Transverse colon (tissue), 4 donors: ENCODE measurements around the gene TXN2.

ENCODE experiments used
- CTCF ChIP-seq, 5 experiments: fragments of 200-600 bp in 3 of 5; fragments of 450-650 bp in 2 of 5; sonication (generic) in 3 of 5; IDR thresholded peaks; 1 replicate in 2 of 5; 2 replicates in 3 of 5; pipeline ENCODE4 v1.5.1; 2016 to 2017; ENCODE audit warnings: antibody characterized with exemption in 5 of 5, inconsistent platforms in 3 of 5, mild to moderate bottlenecking in 2 of 5, moderate library complexity in 1 of 5
- POLR2AphosphoS5 ChIP-seq, 3 donors: sonication (generic); formaldehyde crosslinking; IDR thresholded peaks; one replicate each; pipeline ENCODE4 v1.6.1; 2016; ENCODE audit warnings: antibody characterized with exemption in 3 of 3

GRCh38 chr22:36449596-36450175 lies 31.8 kb downstream of the TXN2 start:
- TF ChIP-seq CTCF (IDR thresholded peaks at IDR 0.05), result no peak
- TF ChIP-seq POLR2AphosphoS5 (IDR thresholded peaks at IDR 0.05), result no peak
